Measurements from ENCODE around the gene RFX3. TPM values are rescaled to one million over a fixed set of nuclear protein-coding genes. Genes with fewer than 3 reads are reported as not detected.
A peak's percentile ranks its signal among the peaks of the same experiment; 100 is the strongest.

The RFX3 gene
- total RNA-seq, 1 donor from 2014 or later = 12.1 TPM

DNA sequence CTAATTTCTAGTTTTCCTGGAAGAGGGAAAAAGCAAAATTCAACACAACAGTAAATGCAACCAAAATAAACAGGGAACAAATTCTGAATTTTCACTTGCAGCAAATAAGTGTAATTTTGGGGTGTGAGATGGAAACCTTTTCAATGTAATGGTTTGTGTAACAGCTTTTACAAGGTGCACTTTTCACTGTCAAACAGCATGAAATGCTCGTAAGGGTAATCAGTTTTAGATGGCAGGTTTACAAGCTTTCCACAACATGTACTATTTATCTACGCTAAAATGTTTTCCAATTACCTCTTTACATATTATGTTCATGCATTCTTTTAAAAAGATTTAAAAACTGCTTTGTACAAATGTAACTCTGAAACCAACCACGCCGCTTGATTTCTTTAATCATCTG is 115.3 kb downstream of the RFX3 start:
- Mint-ChIP-seq H3K4me1 (ENCODE audit: low read depth, unreplicated experiment) (no peaks in the 10 kb centered on the region), H3K4me3 (ENCODE audit: unreplicated experiment) (no peak overlapping the region), H3K9me3 (ENCODE audit: unreplicated experiment) (peaks cover 2% of the 10 kb centered on the region), H3K36me3 (ENCODE audit: low read depth, unreplicated experiment) (no peaks in the 10 kb centered on the region), H3K27ac (ENCODE audit: unreplicated experiment) (no peak overlapping the region), H3K27me3 (ENCODE audit: low read depth, unreplicated experiment) (no peaks in the 10 kb centered on the region)
- H3K27ac ChIP-seq (ENCODE audit: low read depth, low read length) = no peak overlapping the region
- no peak for TF ChIP-seq EZH2 (IDR thresholded peaks at IDR 0.05; ENCODE audit: insufficient read depth, low read length)
- TF ChIP-seq, protein P1, sequence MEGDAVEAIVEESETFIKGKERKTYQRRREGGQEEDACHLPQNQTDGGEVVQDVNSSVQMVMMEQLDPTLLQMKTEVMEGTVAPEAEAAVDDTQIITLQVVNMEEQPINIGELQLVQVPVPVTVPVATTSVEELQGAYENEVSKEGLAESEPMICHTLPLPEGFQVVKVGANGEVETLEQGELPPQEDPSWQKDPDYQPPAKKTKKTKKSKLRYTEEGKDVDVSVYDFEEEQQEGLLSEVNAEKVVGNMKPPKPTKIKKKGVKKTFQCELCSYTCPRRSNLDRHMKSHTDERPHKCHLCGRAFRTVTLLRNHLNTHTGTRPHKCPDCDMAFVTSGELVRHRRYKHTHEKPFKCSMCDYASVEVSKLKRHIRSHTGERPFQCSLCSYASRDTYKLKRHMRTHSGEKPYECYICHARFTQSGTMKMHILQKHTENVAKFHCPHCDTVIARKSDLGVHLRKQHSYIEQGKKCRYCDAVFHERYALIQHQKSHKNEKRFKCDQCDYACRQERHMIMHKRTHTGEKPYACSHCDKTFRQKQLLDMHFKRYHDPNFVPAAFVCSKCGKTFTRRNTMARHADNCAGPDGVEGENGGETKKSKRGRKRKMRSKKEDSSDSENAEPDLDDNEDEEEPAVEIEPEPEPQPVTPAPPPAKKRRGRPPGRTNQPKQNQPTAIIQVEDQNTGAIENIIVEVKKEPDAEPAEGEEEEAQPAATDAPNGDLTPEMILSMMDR (IDR thresholded peaks at IDR 0.05; ENCODE audit: insufficient read depth, low read depth, low read length) = no peak
- no peak overlapping the region for H3K4me2 ChIP-seq (ENCODE audit: low read length)
- no peaks in the 10 kb centered on the region for H3K9me3 ChIP-seq (ENCODE audit: insufficient read depth, low read depth, low read length)
- H3K9ac ChIP-seq (ENCODE audit: low read length) = no peak overlapping the region
- H3K36me3 ChIP-seq (ENCODE audit: insufficient read depth, low read length) = no peaks in the 10 kb centered on the region
- H3K27me3 ChIP-seq (ENCODE audit: insufficient read depth, low read length) = no peaks in the 10 kb centered on the region
- FAIRE-seq = no peak
- no peaks in the 10 kb centered on the region for H3K4me1 ChIP-seq (ENCODE audit: insufficient read depth, low read length)
- DNase-seq (ENCODE audit: low read depth) = no peak
- no peaks in the 10 kb centered on the region for H3K79me2 ChIP-seq (ENCODE audit: insufficient read depth, low read length)
- H3K4me3 ChIP-seq (ENCODE audit: insufficient read depth, low read depth, low read length) = no peak overlapping the region
- no peak overlapping the region for H2AFZ ChIP-seq (ENCODE audit: low read depth, low read length)
- peaks cover 4% of the 10 kb centered on the region for H4K20me1 ChIP-seq (ENCODE audit: insufficient read depth, low read length)

DNA sequence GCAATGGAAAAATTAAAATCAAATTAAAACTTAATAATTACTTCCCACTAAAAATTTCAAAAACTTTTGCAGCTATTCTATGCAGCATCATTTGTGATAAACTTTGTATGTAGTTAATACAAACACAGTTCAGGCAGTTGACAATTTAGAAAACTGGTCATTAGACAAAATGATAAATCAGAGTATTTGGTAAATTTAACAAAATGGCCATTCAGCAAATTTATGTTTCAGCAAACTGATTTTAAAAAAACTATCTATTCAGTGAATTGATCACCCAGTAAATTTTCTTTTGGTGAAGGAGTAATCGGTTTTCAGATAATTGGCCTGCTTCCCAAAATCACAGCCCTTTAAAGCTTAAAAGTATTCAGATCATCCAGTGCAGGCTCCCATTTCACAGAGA is 116.3 kb downstream of the RFX3 start:
- Histone ChIP-seq H3K4me3 (ENCODE audit: insufficient read depth, low read depth, low read length) (no peak overlapping the region), H3K79me2 (ENCODE audit: insufficient read depth, low read length) (no peaks in the 10 kb centered on the region), H3K9me3 (ENCODE audit: insufficient read depth, low read depth, low read length) (no peaks in the 10 kb centered on the region), H3K36me3 (ENCODE audit: insufficient read depth, low read length) (no peaks in the 10 kb centered on the region), H2AFZ (ENCODE audit: low read depth, low read length) (no peak overlapping the region), H3K27ac (ENCODE audit: low read depth, low read length) (no peak overlapping the region), H3K27me3 (ENCODE audit: insufficient read depth, low read length) (no peaks in the 10 kb centered on the region), H4K20me1 (ENCODE audit: insufficient read depth, low read length) (peaks cover 4% of the 10 kb centered on the region), H3K4me2 (ENCODE audit: low read length) (no peak overlapping the region), H3K4me1 (ENCODE audit: insufficient read depth, low read length) (no peaks in the 10 kb centered on the region), H3K9ac (ENCODE audit: low read length) (no peak overlapping the region)
- Mint-ChIP-seq H3K27ac (ENCODE audit: unreplicated experiment) (no peak overlapping the region), H3K9me3 (ENCODE audit: unreplicated experiment) (peaks cover 2% of the 10 kb centered on the region), H3K36me3 (ENCODE audit: low read depth, unreplicated experiment) (no peaks in the 10 kb centered on the region), H3K27me3 (ENCODE audit: low read depth, unreplicated experiment) (no peaks in the 10 kb centered on the region), H3K4me3 (ENCODE audit: unreplicated experiment) (no peak overlapping the region), H3K4me1 (ENCODE audit: low read depth, unreplicated experiment) (no peaks in the 10 kb centered on the region)
- DNase-seq (ENCODE audit: low read depth) (no peak), FAIRE-seq (no peak)
- no peak for TF ChIP-seq EZH2 (IDR thresholded peaks at IDR 0.05; ENCODE audit: insufficient read depth, low read length)

DNA sequence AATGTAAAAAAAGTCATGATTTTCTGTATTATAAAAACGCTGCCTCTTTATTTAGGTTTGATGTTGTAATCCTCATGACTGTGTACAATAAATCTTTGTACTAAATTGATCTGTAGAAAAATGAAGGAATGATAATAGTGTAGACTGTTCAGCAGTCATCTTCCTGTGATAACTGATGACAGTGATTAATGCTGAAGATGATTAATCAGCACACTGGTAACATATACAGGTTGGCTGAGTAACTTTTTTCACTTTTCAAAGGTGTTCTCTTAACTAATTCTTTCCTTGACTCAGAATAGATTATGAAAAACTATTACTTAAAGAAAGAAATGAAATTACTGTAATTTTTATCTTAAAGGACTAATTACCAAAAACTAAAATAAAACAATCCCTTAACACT is 122.5 kb downstream of the RFX3 start:
- H3K4me1 ChIP-seq (ENCODE audit: insufficient read depth, low read length) = no peaks in the 10 kb centered on the region
- H3K9ac ChIP-seq (ENCODE audit: low read length) = no peak overlapping the region
- H2AFZ ChIP-seq (ENCODE audit: low read depth, low read length) = no peak overlapping the region
- no peaks in the 10 kb centered on the region for H3K4me1 Mint-ChIP-seq (ENCODE audit: low read depth, unreplicated experiment)
- H3K4me3 ChIP-seq (ENCODE audit: insufficient read depth, low read depth, low read length) = no peak overlapping the region
- TF ChIP-seq, protein P1 (IDR thresholded peaks at IDR 0.05; ENCODE audit: insufficient read depth, low read depth, low read length) = no peak
- no peak for TF ChIP-seq EZH2 (IDR thresholded peaks at IDR 0.05; ENCODE audit: insufficient read depth, low read length)
- H3K27me3 ChIP-seq (ENCODE audit: insufficient read depth, low read length) = no peaks in the 10 kb centered on the region
- H3K9me3 Mint-ChIP-seq (ENCODE audit: unreplicated experiment) = peaks cover 2% of the 10 kb centered on the region
- no peak overlapping the region for H3K27ac Mint-ChIP-seq (ENCODE audit: unreplicated experiment)
- H3K36me3 ChIP-seq (ENCODE audit: insufficient read depth, low read length) = no peaks in the 10 kb centered on the region
- FAIRE-seq (no peak), DNase-seq (ENCODE audit: low read depth) (peak; percentile 4)
- H3K9me3 ChIP-seq (ENCODE audit: insufficient read depth, low read depth, low read length) = no peaks in the 10 kb centered on the region
- no peaks in the 10 kb centered on the region for H3K27me3 Mint-ChIP-seq (ENCODE audit: low read depth, unreplicated experiment)
- no peak overlapping the region for H3K27ac ChIP-seq (ENCODE audit: low read depth, low read length)
- no peaks in the 10 kb centered on the region for H3K79me2 ChIP-seq (ENCODE audit: insufficient read depth, low read length)
- H3K36me3 Mint-ChIP-seq (ENCODE audit: low read depth, unreplicated experiment) = no peaks in the 10 kb centered on the region
- H4K20me1 ChIP-seq (ENCODE audit: insufficient read depth, low read length) = peaks cover 10% of the 10 kb centered on the region
- no peak overlapping the region for H3K4me3 Mint-ChIP-seq (ENCODE audit: unreplicated experiment)
- H3K4me2 ChIP-seq (ENCODE audit: low read length) = no peak overlapping the region

Measured in astrocyte (in vitro differentiated cells and primary cell).